Body of pancreas (tissue), 4 donors: ENCODE results near the gene GAP43. TPM values are rescaled to one million over a fixed set of nuclear protein-coding genes. Genes with fewer than 3 reads are reported as not detected.

Experiments used
- ATAC-seq: fragments of 150-250 bp; one replicate; pipeline ENCODE4 v1.9.1; 2016
- DNase-seq, 4 donors: peaks; one replicate each; pipeline ENCODE4 v3.0.0-alpha.2; 2019
- H3K27ac ChIP-seq, 4 donors: fragments of 200-600 bp; sonication (generic); 1 replicate in 3 of 4; 2 replicates in 1 of 4; pipeline versions ENCODE4 v1.5.1 to v1.6.1; 2016 to 2019; ENCODE audit warnings: mild to moderate bottlenecking in 1 of 4, mixed read lengths in 1 of 4, moderate library complexity in 1 of 4
- H3K27me3 ChIP-seq, 2 donors: fragments of 200-600 bp; sonication (generic); one replicate each; pipeline ENCODE4 v1.6.0; 2016; ENCODE audit warnings: mild to moderate bottlenecking in 1 of 2
- H3K36me3 ChIP-seq, 2 donors: fragments of 200-600 bp; sonication (generic); replicated peaks in 1 of 2; 2 replicates each; pipeline ENCODE4 v1.5.1; 2016; ENCODE audit warnings: low read depth in 2 of 2; ENCODE audit not compliant: insufficient read depth in 1 of 2
- H3K4me1 ChIP-seq: fragments of 200-600 bp; sonication (generic); one replicate; pipeline ENCODE4 v1.6.0; 2016
- H3K4me3 ChIP-seq, 2 donors: fragments of 200-600 bp; sonication (generic); 1 replicate in 1 of 2; 2 replicates in 1 of 2; pipeline ENCODE4 v1.5.1; 2016 to 2019
- H3K9me3 ChIP-seq, 3 donors: fragments of 200-600 bp; sonication (generic); 1 replicate in 2 of 3; 2 replicates in 1 of 3; pipeline ENCODE4 v1.5.1; 2016
- CTCF ChIP-seq, 7 experiments: fragments of 450-650 bp in 4 of 7; fragments of 200-600 bp in 3 of 7; sonication (generic) in 3 of 7; IDR thresholded peaks; one replicate each; pipeline ENCODE4 v1.5.1; 2016 to 2019; ENCODE audit warnings: antibody characterized with exemption in 7 of 7
- POLR2A ChIP-seq, 3 donors: fragments of 450-650 bp; IDR thresholded peaks; one replicate each; pipeline ENCODE4 v1.6.1; 2016; ENCODE audit warnings: antibody characterized with exemption in 3 of 3, mild to moderate bottlenecking in 2 of 3
- WGBS, 2 donors: methylation state at CpG; one replicate each; pipeline ENCODE4 v1.1.5; 2017; 5-methylcytosine and 5-hydroxymethylcytosine counted together
- intact Hi-C: fragments of 100-400 bp; cut with DNase I; formaldehyde crosslinking; loops from one replicate; pipeline ENCODE4 v1.15.1; 2023
- total RNA-seq, 2 donors: library from RNA; depleted of rRNA; stranded (reverse); fragments of >200 nt; gene quantifications; one replicate each; pipeline ENCODE4 v1.1.0, GENCODE V29; 2016

The GAP43 gene
- total RNA-seq, 2 donors from 2014 or later = 0.26 TPM; not detected in 1

GRCh38 chr3:115615001-115615814 lies 8.1 kb upstream of the GAP43 start:
- TF ChIP-seq CTCF (IDR thresholded peaks at IDR 0.05) (no peak), POLR2A (IDR thresholded peaks at IDR 0.05) (no peak)
- Histone ChIP-seq H3K27ac (no peak overlapping the region), H3K27me3 (no peaks in the 10 kb centered on the region), H3K36me3 (no peaks in the 10 kb centered on the region), H3K9me3 (no peaks in the 10 kb centered on the region), H3K4me3 (no peak overlapping the region), H3K4me1 (no peaks in the 10 kb centered on the region)
- WGBS, 2 donors = 62 to 75% methylated on average over 2 of the region's 2 CpGs
- no peak for DNase-seq
- intact Hi-C loops = no loop called here
- no peak for ATAC-seq

- Histone ChIP-seq H3K4me1 (no peaks in the 10 kb centered on the region), H3K4me3 (no peak overlapping the region), H3K9me3 (no peaks in the 10 kb centered on the region), H3K27me3 (no peaks in the 10 kb centered on the region), H3K36me3 (no peaks in the 10 kb centered on the region), H3K27ac (no peak overlapping the region)
- TF ChIP-seq CTCF (IDR thresholded peaks at IDR 0.05) (no peak), POLR2A (IDR thresholded peaks at IDR 0.05) (no peak)
- ATAC-seq = no peak
- no peak for DNase-seq
- intact Hi-C loops = no loop called here
- 72% methylated on average over 4 of the region's 4 CpGs for WGBS, 2 donors
Observed at GRCh38 chr3:115616461-115616860, 6.8 kb upstream of the GAP43 start.

GRCh38 chr3:115617591-115617990 lies 5.7 kb upstream of the GAP43 start:
- no peak for DNase-seq
- H3K36me3 ChIP-seq = no peaks in the 10 kb centered on the region
- no peaks in the 10 kb centered on the region for H3K9me3 ChIP-seq
- ATAC-seq = no peak
- 61 to 77% methylated on average over 1 of the region's 1 CpG for WGBS, 2 donors
- no peak for TF ChIP-seq CTCF (IDR thresholded peaks at IDR 0.05)
- TF ChIP-seq POLR2A (IDR thresholded peaks at IDR 0.05) = no peak
- no peak overlapping the region for H3K4me3 ChIP-seq
- intact Hi-C loops = no loop called here
- H3K4me1 ChIP-seq = no peaks in the 10 kb centered on the region
- no peaks in the 10 kb centered on the region for H3K27me3 ChIP-seq
- H3K27ac ChIP-seq = no peak overlapping the region

GRCh38 chr3:115624029-115624741 lies 875 bp downstream of the GAP43 start:
- no peak for DNase-seq
- 8% methylated on average over 11 of the region's 11 CpGs for WGBS, 2 donors
- no peaks in the 10 kb centered on the region for H3K36me3 ChIP-seq
- no peak overlapping the region for H3K4me3 ChIP-seq
- intact Hi-C loops = no loop called here
- H3K27me3 ChIP-seq = peaks cover 0 to 23% of the 10 kb centered on the region in 2 donors
- TF ChIP-seq CTCF (IDR thresholded peaks at IDR 0.05) (no peak), POLR2A (IDR thresholded peaks at IDR 0.05) (no peak)
- no peaks in the 10 kb centered on the region for H3K9me3 ChIP-seq
- H3K27ac ChIP-seq = no peak overlapping the region
- peaks cover 4% of the 10 kb centered on the region for H3K4me1 ChIP-seq
- ATAC-seq = no peak
